HG03342 (cell line): ENCODE data around the gene PLEKHH1.

Experiments used
- ATAC-seq: cut with Tn5 transposase; IDR thresholded peaks from one replicate; pipeline ENCODE4 v1.9.1; 2021; ENCODE audit warnings: mild to moderate bottlenecking, moderate library complexity; ENCODE audit not compliant: unreplicated experiment

The PLEKHH1 gene

GRCh38 chr14:67508956-67509355 is 24.1 kb upstream of the PLEKHH1 start:
- ATAC-seq = no peak

- no peak for ATAC-seq
Measured at GRCh38 chr14:67510121-67510520, 23.0 kb upstream of the PLEKHH1 start.

- ATAC-seq = no peak
Measured at GRCh38 chr14:67510836-67511235, 22.3 kb upstream of the PLEKHH1 start.

- ATAC-seq = no peak
Measured at GRCh38 chr14:67512463-67513310, 20.4 kb upstream of the PLEKHH1 start.

- no peak for ATAC-seq
Measured at GRCh38 chr14:67513631-67514108, 19.4 kb upstream of the PLEKHH1 start.

- no peak for ATAC-seq
Measured at GRCh38 chr14:67514203-67514607, 18.9 kb upstream of the PLEKHH1 start.

GRCh38 chr14:67514650-67515385 is 18.3 kb upstream of the PLEKHH1 start:
- ATAC-seq = no peak

- ATAC-seq = no peak
Measured at GRCh38 chr14:67515386-67516079, 17.6 kb upstream of the PLEKHH1 start.

GRCh38 chr14:67516676-67517075 is 16.4 kb upstream of the PLEKHH1 start:
- no peak for ATAC-seq

- no peak for ATAC-seq
Measured at GRCh38 chr14:67517083-67517482, 16.0 kb upstream of the PLEKHH1 start.

GRCh38 chr14:67519406-67519805 is 13.7 kb upstream of the PLEKHH1 start:
- no peak for ATAC-seq

- ATAC-seq = no peak
Measured at GRCh38 chr14:67520482-67520881, 12.6 kb upstream of the PLEKHH1 start.

GRCh38 chr14:67522270-67522669 is 10.8 kb upstream of the PLEKHH1 start:
- ATAC-seq = no peak

- ATAC-seq = no peak
Measured at GRCh38 chr14:67523764-67524633, 9.1 kb upstream of the PLEKHH1 start.

GRCh38 chr14:67524634-67524963 is 8.5 kb upstream of the PLEKHH1 start:
- no peak for ATAC-seq

GRCh38 chr14:67525389-67525788 is 7.7 kb upstream of the PLEKHH1 start:
- ATAC-seq = no peak

- no peak for ATAC-seq
Measured at GRCh38 chr14:67526181-67526580, 6.9 kb upstream of the PLEKHH1 start.

GRCh38 chr14:67526676-67527459 is 6.2 kb upstream of the PLEKHH1 start:
- no peak for ATAC-seq

- no peak for ATAC-seq
Measured at GRCh38 chr14:67527756-67528155, 5.3 kb upstream of the PLEKHH1 start.

- no peak for ATAC-seq
Measured at GRCh38 chr14:67528276-67528675, 4.8 kb upstream of the PLEKHH1 start.
